B cell (primary cell): ENCODE results near the gene ELMO1. TPM values are rescaled to one million over a fixed set of nuclear protein-coding genes. Genes with fewer than 3 reads are reported as not detected.

Experiments
- ATAC-seq: fragments of 200-7000 bp; cut with Tn5 transposase; one replicate; pipeline ENCODE4 v1.10.0; 2021; ENCODE audit warnings: low read depth, mild to moderate bottlenecking, moderate number of reproducible peaks, moderate library complexity
- CTCF ChIA-PET: fragments of 350-600 bp; sonication (Branson Sonifier 250); formaldehyde crosslinking; loops from one replicate; lab custom pipeline; 2021; ENCODE audit warnings: antibody characterized with exemption, inconsistent platforms; lab: Charles Lee
- POLR2A ChIA-PET: fragments of 350-600 bp; sonication (Branson Sonifier 250); formaldehyde crosslinking; loops from one replicate; lab custom pipeline; 2021; ENCODE audit warnings: antibody characterized with exemption; lab: Charles Lee
- DNase-seq: peaks from one replicate; pipeline ENCODE4 v3.0.0; 2013
- H2AFZ ChIP-seq: 2 replicates; pipeline ENCODE4 v1.6.1; 2012; ENCODE audit warnings: mild to moderate bottlenecking, low read depth, low read length; ENCODE audit not compliant: insufficient read depth, poor library complexity, severe bottlenecking
- H3K27ac ChIP-seq, 2 donors: 1 replicate in 1 of 2; 2 replicates in 1 of 2; pipeline ENCODE4 v1.5.1; 2012 to 2013; ENCODE audit warnings: low read length in 2 of 2, mild to moderate bottlenecking in 2 of 2, moderate library complexity in 1 of 2
- H3K27me3 ChIP-seq, 4 experiments: fragments of 200-600 bp in 1 of 4; sonication (generic) in 1 of 4; replicated peaks in 1 of 4; 1 replicate in 2 of 4; 2 replicates in 2 of 4; pipeline versions ENCODE4 v1.6.1 to v1.7.0; 2013 to 2016; ENCODE audit warnings: low read length in 3 of 4, mild to moderate bottlenecking in 2 of 4, mixed read lengths in 1 of 4, moderate library complexity in 1 of 4; ENCODE audit not compliant: insufficient read depth in 4 of 4, control insufficient read depth in 3 of 4; ENCODE audit errors: control extremely low read depth in 1 of 4
- H3K36me3 ChIP-seq, 2 experiments: replicated peaks in 1 of 2; 1 replicate in 1 of 2; 2 replicates in 1 of 2; pipeline versions ENCODE4 v1.6.1 to v1.7.1; 2013; ENCODE audit warnings: low read length in 1 of 2; ENCODE audit not compliant: insufficient read depth in 2 of 2, control insufficient read depth in 1 of 2; ENCODE audit errors: control extremely low read depth in 1 of 2, extremely low read depth in 1 of 2
- H3K4me1 ChIP-seq, 2 donors: fragments of 200-600 bp in 1 of 2; sonication (generic) in 1 of 2; 1 replicate in 1 of 2; 2 replicates in 1 of 2; pipeline versions ENCODE4 v1.5.1 to v1.6.1; 2013 to 2017; ENCODE audit warnings: low read length in 2 of 2; ENCODE audit not compliant: control insufficient read depth in 2 of 2, insufficient read depth in 2 of 2
- H3K4me2 ChIP-seq: replicated peaks from 2 replicates; pipeline ENCODE3; 2012; ENCODE audit warnings: mild to moderate bottlenecking, low read depth, low read length; ENCODE audit not compliant: poor library complexity, severe bottlenecking
- H3K4me3 ChIP-seq, 5 experiments: fragments of 200-600 bp in 1 of 5; sonication (generic) in 1 of 5; 1 replicate in 3 of 5; 2 replicates in 2 of 5; pipeline versions ENCODE4 v1.5.1 to v1.7.0; 2011 to 2016; ENCODE audit warnings: low read length in 4 of 5, mild to moderate bottlenecking in 4 of 5, low read depth in 2 of 5, control low read depth in 1 of 5, moderate library complexity in 1 of 5; ENCODE audit not compliant: insufficient read depth in 1 of 5; ENCODE audit errors: control extremely low read depth in 1 of 5, extremely low read depth in 1 of 5
- H3K79me2 ChIP-seq: fragments of 200-600 bp; sonication (generic); one replicate; pipeline ENCODE4 v1.6.0; 2016; ENCODE audit warnings: low read length; ENCODE audit not compliant: control insufficient read depth, insufficient read depth
- H3K9ac ChIP-seq: fragments of 200-600 bp; sonication (generic); 2 replicates; pipeline ENCODE4 v1.6.1; 2017; ENCODE audit warnings: mild to moderate bottlenecking, low read length, moderate library complexity
- H3K9me3 ChIP-seq, 3 donors: one replicate each; pipeline versions ENCODE4 v1.6.1 to v1.7.1; 2013; ENCODE audit warnings: low read length in 2 of 3; ENCODE audit not compliant: control insufficient read depth in 2 of 3, insufficient read depth in 1 of 3; ENCODE audit errors: control extremely low read depth in 1 of 3
- H4K20me1 ChIP-seq: 2 replicates; pipeline ENCODE4 v1.6.0; 2012; ENCODE audit warnings: mild to moderate bottlenecking, low read length; ENCODE audit not compliant: insufficient read depth, control insufficient read depth, poor library complexity, severe bottlenecking
- H3K27ac Mint-ChIP-seq: one replicate; pipeline ENCODE4 v1.8.0; 2021; ENCODE audit warnings: mixed read lengths
- H3K27me3 Mint-ChIP-seq: one replicate; pipeline ENCODE4 v1.8.0; 2021; ENCODE audit warnings: mixed read lengths
- H3K4me1 Mint-ChIP-seq: one replicate; pipeline ENCODE4 v1.8.0; 2021; ENCODE audit warnings: mixed read lengths
- H3K4me3 Mint-ChIP-seq: one replicate; pipeline ENCODE4 v1.8.0; 2021; ENCODE audit warnings: mixed read lengths
- H3K9me3 Mint-ChIP-seq: one replicate; pipeline ENCODE4 v1.8.0; 2022; ENCODE audit warnings: mixed read lengths; ENCODE audit not compliant: insufficient read depth
- EZH2 ChIP-seq: IDR thresholded peaks from 2 replicates; pipeline ENCODE4 v1.6.1; 2012; ENCODE audit warnings: borderline replicate concordance, low read depth, mild to moderate bottlenecking, moderate library complexity, low read length; ENCODE audit not compliant: insufficient read depth, poor library complexity, severe bottlenecking
- WGBS: methylation state at CpG from one replicate; pipeline ENCODE4 v1.1.5; 2013; ENCODE audit warnings: missing lambda C conversion rate; ENCODE audit not compliant: insufficient coverage; 5-methylcytosine and 5-hydroxymethylcytosine counted together
- intact Hi-C: fragments of 100-400 bp; cut with micrococcal nuclease; formaldehyde crosslinking; loops from one replicate; pipeline ENCODE4 v1.10.0; 2022
- polyA plus RNA-seq: library from polyadenylated mRNA; depleted of rRNA; stranded (reverse); fragments of >200 nt; gene quantifications from 2 replicates; pipeline ENCODE4 v1.2.3, GENCODE V29; 2012
- total RNA-seq, 2 donors: library from RNA; stranded (reverse); fragments of 120-200 nt in 1 of 2; gene quantifications; 1 replicate in 1 of 2; 2 replicates in 1 of 2; pipeline versions ENCODE4 v1.2.3 to v1.2.4, GENCODE V29; 2013 to 2022
- TF ChIP-seq, protein P1 (sequence below): fragments of 200-600 bp; IDR thresholded peaks from one replicate; pipeline ENCODE4 v1.8.0; 2022; ENCODE audit warnings: antibody characterized with exemption, mild to moderate bottlenecking

ELMO1 gene
- total and polyA plus RNA-seq, 2 donors (not counting 1 experiment from before 2014, with no cell fraction given), result 44.7 to 177 TPM

- no peak overlapping the region for H3K27ac Mint-ChIP-seq
- Histone ChIP-seq H2AFZ (no peak overlapping the region), H3K4me1 (no peaks in the 10 kb centered on the region), H3K36me3 (peaks cover 0 to 9% of the 10 kb centered on the region in 2 experiments), H3K79me2 (no peaks in the 10 kb centered on the region), H3K27me3 (no peaks in the 10 kb centered on the region), H3K9ac (no peak overlapping the region), H3K9me3 (no peaks in the 10 kb centered on the region), H3K27ac (no peak overlapping the region), H3K4me2 (no peak overlapping the region), H3K4me3 (no peak overlapping the region), H4K20me1 (peaks cover 5% of the 10 kb centered on the region)
- no peaks in the 10 kb centered on the region for H3K27me3 Mint-ChIP-seq
- no peak overlapping the region for H3K4me3 Mint-ChIP-seq
- H3K9me3 Mint-ChIP-seq, result no peaks in the 10 kb centered on the region
- H3K4me1 Mint-ChIP-seq, result peaks cover 9% of the 10 kb centered on the region
- WGBS, result 87% methylated on average over 2 of the region's 3 CpGs
- ATAC-seq (no peak), DNase-seq (no peak)
- TF ChIP-seq, protein P1, sequence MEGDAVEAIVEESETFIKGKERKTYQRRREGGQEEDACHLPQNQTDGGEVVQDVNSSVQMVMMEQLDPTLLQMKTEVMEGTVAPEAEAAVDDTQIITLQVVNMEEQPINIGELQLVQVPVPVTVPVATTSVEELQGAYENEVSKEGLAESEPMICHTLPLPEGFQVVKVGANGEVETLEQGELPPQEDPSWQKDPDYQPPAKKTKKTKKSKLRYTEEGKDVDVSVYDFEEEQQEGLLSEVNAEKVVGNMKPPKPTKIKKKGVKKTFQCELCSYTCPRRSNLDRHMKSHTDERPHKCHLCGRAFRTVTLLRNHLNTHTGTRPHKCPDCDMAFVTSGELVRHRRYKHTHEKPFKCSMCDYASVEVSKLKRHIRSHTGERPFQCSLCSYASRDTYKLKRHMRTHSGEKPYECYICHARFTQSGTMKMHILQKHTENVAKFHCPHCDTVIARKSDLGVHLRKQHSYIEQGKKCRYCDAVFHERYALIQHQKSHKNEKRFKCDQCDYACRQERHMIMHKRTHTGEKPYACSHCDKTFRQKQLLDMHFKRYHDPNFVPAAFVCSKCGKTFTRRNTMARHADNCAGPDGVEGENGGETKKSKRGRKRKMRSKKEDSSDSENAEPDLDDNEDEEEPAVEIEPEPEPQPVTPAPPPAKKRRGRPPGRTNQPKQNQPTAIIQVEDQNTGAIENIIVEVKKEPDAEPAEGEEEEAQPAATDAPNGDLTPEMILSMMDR, result no peak
- no peak for TF ChIP-seq EZH2
- POLR2A ChIA-PET, result no interaction called here
- intact Hi-C loops, result no loop called here
- CTCF ChIA-PET, result no interaction called here
Measured at GRCh38 chr7:37070471-37070870, 378.2 kb downstream of the ELMO1 start.

DNA sequence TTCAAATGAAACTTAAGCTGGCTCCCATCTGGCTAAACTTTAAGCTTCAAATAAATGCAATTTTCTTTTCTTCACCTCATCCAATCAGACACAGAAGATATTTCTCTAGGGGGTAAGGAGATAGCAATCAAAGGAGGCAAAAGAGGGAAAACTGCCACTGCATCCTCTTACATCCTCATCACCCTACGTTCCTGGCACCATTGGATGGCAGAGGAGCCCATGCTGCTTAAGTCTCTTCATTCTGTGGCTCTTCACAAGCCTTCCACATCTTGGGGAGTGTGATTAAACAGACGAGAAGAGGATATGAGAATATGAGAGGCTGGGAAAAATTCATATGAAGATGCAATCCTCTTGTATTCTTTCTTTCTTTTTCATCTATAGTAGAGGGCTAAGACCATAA is 378.6 kb downstream of the ELMO1 start:
- no peaks in the 10 kb centered on the region for H3K9me3 Mint-ChIP-seq
- DNase-seq, result no peak
- intact Hi-C loops, result no loop called here

More for the DNA sequence above, 378.6 kb downstream of the ELMO1 start:
- TF ChIP-seq, protein P1, result no peak
- TF ChIP-seq EZH2, result no peak
- Histone ChIP-seq H3K9me3 (no peaks in the 10 kb centered on the region), H3K4me2 (no peak overlapping the region), H3K27me3 (no peaks in the 10 kb centered on the region), H4K20me1 (peaks cover 5% of the 10 kb centered on the region), H3K36me3 (peaks cover 0 to 9% of the 10 kb centered on the region in 2 experiments), H3K27ac (no peak overlapping the region), H3K79me2 (peaks cover 1% of the 10 kb centered on the region), H3K9ac (no peak overlapping the region), H3K4me1 (no peaks in the 10 kb centered on the region), H2AFZ (no peak overlapping the region), H3K4me3 (no peak overlapping the region)
- ATAC-seq, result no peak
- H3K4me3 Mint-ChIP-seq, result no peak overlapping the region
- ChIA-PET POLR2A (no interaction called here), CTCF (no interaction called here)
- WGBS, result no CpG with 5 or more reads among the region's 2 CpGs
- H3K4me1 Mint-ChIP-seq, result peaks cover 9% of the 10 kb centered on the region
- H3K27me3 Mint-ChIP-seq, result no peaks in the 10 kb centered on the region
- H3K27ac Mint-ChIP-seq, result no peak overlapping the region
